Urothelium cell line (cell line): ENCODE results near the gene DPY19L2.
"Not testable (repeated sequence)": the region's sequence is repeated elsewhere in the genome, so short reads cannot be mapped to it uniquely, and the experiment has no call there.

Experiments used
- DNase-seq: peaks from one replicate; pipeline ENCODE4 v3.0.0; 2011; ENCODE audit warnings: low spot score, mixed read lengths
- FAIRE-seq: peaks from 2 replicates; lab custom pipeline; 2011; peaks lifted over from hg19 to GRCh38; lab: Jason Lieb, UNC

Gene DPY19L2

GRCh38 chr12:63668800-63669365 lies 590 bp upstream of the DPY19L2 start:
- not testable (repeated sequence) for FAIRE-seq, DNase-seq

GRCh38 chr12:63663005-63663404 lies 5.3 kb downstream of the DPY19L2 start:
- FAIRE-seq, DNase-seq: not testable (repeated sequence)

- DNase-seq = not testable (repeated sequence)
Observed at GRCh38 chr12:63658501-63658900, 9.8 kb downstream of the DPY19L2 start.

GRCh38 chr12:63656407-63656806 lies 11.9 kb downstream of the DPY19L2 start:
- not testable (repeated sequence) for DNase-seq, FAIRE-seq

More at GRCh38 chr12:63658501-63658900, 9.8 kb downstream of the DPY19L2 start:
- FAIRE-seq = not testable (repeated sequence)

DNA sequence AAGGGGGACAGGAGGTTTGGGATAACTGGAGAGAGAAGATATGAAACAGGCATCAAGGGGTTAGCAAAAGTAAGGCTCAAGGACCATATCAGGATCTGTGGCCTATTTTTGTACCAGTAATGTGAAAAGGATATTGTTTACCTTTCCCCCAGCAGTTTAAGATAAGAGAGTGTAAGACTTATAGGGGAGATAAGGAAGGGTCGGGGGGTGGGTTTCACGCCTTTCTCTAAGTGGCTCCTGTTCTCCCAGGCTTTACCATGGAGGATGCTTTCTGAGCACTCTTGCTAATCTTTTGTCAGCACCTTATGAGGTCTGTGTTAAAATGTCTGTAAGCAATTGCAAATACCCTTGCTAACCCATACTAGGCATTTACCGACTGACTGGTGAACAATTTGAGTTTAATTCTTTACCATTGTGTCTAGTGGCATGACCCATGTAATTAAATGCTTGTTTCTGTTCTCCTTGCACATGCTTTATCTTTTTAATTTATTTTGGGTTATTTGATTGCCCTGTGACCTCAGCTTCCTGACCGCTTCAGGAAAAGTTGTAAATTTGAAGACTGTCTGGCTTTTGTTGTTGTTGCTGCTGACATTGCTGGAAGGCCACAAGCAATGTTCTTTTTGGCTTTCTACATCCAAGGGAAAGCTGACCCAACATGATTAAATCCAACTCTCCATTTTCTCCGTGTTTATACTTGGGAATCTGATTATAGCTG lies 12.6 kb downstream of the DPY19L2 start:
- DNase-seq, FAIRE-seq: not testable (repeated sequence)

DNA sequence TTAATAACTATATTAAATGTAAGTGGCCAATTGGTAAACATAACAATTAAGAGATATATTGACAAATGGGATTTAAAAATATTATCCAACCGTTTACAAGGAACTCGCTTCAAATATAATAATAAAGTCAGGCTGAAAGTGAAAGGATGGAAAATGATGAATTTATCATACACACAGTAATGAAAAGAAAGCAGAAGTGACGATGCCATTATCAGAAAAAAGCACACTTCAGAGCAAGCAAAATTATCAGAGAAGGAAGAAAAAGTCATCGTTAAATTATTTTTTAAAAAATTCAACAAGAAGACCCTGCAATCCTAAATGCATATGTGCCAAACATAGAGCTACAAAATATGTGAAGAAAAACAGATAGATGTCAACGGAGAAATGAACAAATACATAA lies 13.8 kb downstream of the DPY19L2 start:
- FAIRE-seq, DNase-seq: not testable (repeated sequence)

- FAIRE-seq, DNase-seq: not testable (repeated sequence)
Observed at GRCh38 chr12:63649517-63649916, 18.8 kb downstream of the DPY19L2 start.

DNA sequence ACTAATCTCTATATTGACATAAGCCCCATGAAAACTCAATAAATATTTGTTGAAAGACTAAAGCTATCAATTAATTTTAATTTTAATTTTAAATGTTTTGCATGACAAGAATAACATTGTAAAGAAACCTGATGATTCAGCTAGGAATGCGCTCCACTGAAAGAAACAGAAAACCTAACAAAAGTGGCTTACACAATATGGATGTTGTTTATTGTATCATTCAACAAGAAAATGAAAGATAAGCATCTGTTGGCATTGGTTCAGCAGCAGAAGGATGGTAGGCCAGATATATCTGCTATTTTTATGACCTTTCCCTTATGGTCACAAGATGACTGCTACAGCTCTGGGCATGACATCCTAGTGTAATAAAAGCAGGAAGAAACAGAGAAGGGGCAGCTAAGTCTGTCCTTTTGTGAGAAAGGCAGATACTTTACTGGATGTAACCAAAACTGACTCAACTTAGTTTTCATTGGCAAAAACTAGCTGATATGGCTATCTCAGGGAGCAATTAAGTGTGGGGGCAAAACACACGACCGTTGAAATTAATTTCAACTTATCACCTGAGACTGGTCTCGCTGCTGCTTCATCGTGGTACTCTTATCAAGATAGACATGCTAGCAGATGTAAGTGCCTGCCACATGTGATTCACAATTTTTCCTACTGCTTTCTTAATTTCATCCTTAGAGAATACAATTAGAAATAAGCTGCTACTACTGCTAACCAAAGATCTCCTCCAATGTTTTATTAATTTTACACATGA lies 24.7 kb downstream of the DPY19L2 start:
- FAIRE-seq, DNase-seq: not testable (repeated sequence)

DNA sequence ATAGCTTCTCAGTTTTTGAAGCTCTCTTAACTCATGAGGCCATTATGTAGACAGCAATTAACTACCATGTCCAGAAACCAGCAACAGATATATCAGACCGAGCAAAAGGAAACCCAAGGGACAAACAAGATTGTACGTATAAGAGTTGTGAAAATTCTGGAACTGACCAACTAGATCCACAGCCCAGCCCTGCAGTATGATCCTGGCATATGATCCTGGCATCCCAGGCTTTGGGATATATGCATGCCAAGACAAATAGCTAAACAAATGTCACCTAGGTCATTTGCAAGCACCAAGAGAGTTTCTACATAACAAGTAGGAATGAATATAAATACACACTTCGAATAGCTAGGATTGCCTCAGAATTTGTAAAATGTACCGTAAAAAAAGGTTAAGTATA lies 44.0 kb downstream of the DPY19L2 start:
- FAIRE-seq, DNase-seq: not testable (repeated sequence)

DNA sequence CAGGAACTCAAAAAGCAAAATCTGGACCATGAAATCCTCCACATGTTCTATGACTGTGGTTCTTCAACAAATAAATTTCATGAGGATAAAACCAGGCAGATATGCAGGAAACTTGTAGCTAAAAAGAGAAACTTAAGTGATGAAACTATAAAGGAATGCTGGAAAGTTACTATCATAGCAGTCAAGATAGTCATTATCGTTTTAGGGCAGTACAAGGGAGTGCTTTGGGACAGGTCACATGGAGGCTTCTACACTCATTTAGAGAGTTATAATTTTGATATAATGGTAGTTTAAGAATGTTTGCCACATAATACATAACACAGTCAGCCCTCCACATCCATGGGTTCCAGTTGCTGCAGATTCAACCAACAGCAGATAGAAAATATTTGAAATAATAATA lies 52.7 kb downstream of the DPY19L2 start:
- DNase-seq, FAIRE-seq: not testable (repeated sequence)

GRCh38 chr12:63611285-63611684 lies 57.0 kb downstream of the DPY19L2 start:
- FAIRE-seq = not testable (repeated sequence)

GRCh38 chr12:63609281-63609680 lies 59.0 kb downstream of the DPY19L2 start:
- DNase-seq, FAIRE-seq: not testable (repeated sequence)

More at GRCh38 chr12:63611285-63611684, 57.0 kb downstream of the DPY19L2 start:
- not testable (repeated sequence) for DNase-seq

GRCh38 chr12:63604985-63605384 lies 63.3 kb downstream of the DPY19L2 start:
- FAIRE-seq, DNase-seq: not testable (repeated sequence)

- DNase-seq, FAIRE-seq: not testable (repeated sequence)
Observed at GRCh38 chr12:63594828-63595227, 73.5 kb downstream of the DPY19L2 start.

GRCh38 chr12:63584426-63584825 lies 83.9 kb downstream of the DPY19L2 start:
- FAIRE-seq = not testable (repeated sequence)
- peak; percentile 12 for DNase-seq

GRCh38 chr12:63583289-63583688 lies 85.0 kb downstream of the DPY19L2 start:
- not testable (repeated sequence) for DNase-seq, FAIRE-seq

DNA sequence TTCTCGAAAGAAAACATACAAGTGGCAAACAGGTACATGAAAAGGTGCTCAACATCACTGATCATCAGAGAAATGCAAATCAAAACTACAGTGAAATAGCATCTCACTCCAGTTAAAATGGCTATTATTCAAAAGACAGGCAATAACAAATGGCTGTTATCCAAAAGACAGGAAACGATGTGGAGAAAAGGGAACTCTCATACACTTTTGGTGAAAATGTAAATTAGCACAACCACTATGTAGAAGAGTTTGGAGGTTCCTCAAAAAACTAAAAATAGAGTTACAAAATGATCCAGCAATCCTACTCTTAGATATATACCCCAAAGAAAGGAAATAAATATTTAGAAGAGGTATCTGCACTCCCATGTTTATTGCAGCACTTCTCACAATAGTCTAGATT lies 90.7 kb downstream of the DPY19L2 start:
- FAIRE-seq, DNase-seq: not testable (repeated sequence)

GRCh38 chr12:63572038-63572437 lies 96.3 kb downstream of the DPY19L2 start:
- FAIRE-seq, DNase-seq: not testable (repeated sequence)

DNA sequence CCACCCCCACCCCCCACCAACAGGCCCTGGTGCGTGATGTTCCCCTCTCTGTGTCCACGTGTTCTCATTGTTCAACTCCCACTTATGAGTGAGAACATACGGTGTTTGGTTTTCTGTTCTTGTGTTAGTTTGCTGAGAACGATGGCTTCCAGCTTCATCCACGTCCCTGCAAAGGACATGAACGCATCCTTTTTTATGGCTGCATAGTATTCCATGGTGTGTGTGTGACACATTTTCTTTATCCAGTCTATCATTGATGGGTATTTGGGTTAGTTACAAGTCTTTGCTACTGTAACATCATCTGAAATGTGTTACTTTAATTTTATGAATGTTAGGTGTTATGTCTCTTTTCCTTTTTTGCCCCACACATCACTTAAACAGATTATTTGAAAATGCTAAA lies 109.8 kb downstream of the DPY19L2 start:
- not testable (repeated sequence) for DNase-seq, FAIRE-seq

DNA sequence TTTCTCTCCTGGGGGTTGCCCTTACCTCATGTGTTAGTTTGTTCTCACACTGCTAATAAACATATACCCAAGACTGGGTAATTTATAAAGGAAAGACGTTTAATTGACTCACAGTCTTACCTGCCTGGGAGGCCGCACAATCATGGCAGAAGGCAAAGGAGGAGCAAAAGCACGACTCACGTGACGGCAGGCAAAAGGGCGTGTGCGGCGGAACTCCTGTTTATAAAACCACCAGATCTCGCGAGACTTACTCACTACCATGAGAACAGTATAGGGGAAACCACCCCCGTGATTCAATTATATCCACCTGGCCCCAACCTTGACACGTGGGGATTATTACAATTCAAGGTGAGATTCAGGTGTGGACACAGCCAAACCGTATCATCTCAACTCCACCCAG lies 116.9 kb downstream of the DPY19L2 start:
- FAIRE-seq, DNase-seq: not testable (repeated sequence)

- not testable (repeated sequence) for FAIRE-seq, DNase-seq
Observed at GRCh38 chr12:63549034-63549433, 119.3 kb downstream of the DPY19L2 start.
